WERI-Rb-1 (cell line): ENCODE data around the gene MSANTD1.

Experiments
- DNase-seq: peaks from one replicate; pipeline ENCODE4 v3.0.0-alpha.2; 2020
- H3K27ac ChIP-seq: fragments of 250-450 bp; sonication (Bioruptor Pico); 2 replicates; pipeline ENCODE4 v1.5.1; 2020; ENCODE audit warnings: mild to moderate bottlenecking, moderate library complexity
- H3K27me3 ChIP-seq: fragments of 250-450 bp; sonication (Bioruptor Pico); 2 replicates; pipeline ENCODE4 v1.5.1; 2021; ENCODE audit warnings: mild to moderate bottlenecking, low read depth, moderate library complexity; ENCODE audit not compliant: insufficient read depth, severe bottlenecking
- H3K36me3 ChIP-seq: fragments of 250-450 bp; sonication (Bioruptor Pico); 2 replicates; pipeline ENCODE4 v1.5.1; 2020; ENCODE audit warnings: mild to moderate bottlenecking, moderate library complexity
- H3K4me3 ChIP-seq: 2 replicates; pipeline ENCODE4 v1.5.1; 2011; ENCODE audit warnings: low read depth, mild to moderate bottlenecking, control low read depth, low read length
- H3K9me3 ChIP-seq: fragments of 250-450 bp; sonication (Bioruptor Pico); 2 replicates; pipeline ENCODE4 v1.5.1; 2021; ENCODE audit warnings: mild to moderate bottlenecking, moderate library complexity; ENCODE audit not compliant: severe bottlenecking
- TF ChIP-seq, protein P1 (sequence below): IDR thresholded peaks from 2 replicates; pipeline ENCODE4 v1.5.1; 2011; ENCODE audit warnings: low read depth, mild to moderate bottlenecking, control low read depth, inconsistent platforms, low read length

Gene MSANTD1

DNA sequence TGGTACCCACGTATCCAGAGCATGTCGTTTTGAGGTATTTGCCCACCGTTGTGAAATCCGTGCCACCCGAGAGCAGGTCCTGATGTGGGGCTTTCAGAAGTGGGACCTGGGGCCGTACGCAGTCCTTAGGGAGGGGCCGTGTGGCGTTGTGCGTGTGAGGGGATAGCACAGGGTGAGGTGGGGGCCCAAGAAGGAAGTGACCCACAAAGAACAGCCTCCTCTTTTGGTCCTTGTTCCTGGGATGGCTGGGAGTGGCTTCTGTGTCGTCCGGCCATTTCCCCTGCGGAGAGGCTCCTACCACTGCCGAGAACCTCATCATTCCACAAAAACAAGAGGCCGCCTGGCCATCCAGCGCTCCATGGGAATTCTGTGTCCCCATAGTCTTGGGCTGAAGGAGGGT is 17.0 kb upstream of the MSANTD1 start:
- Histone ChIP-seq H3K27ac (no peak overlapping the region), H3K27me3 (no peaks in the 10 kb centered on the region), H3K36me3 (peaks cover 79% of the 10 kb centered on the region), H3K9me3 (no peaks in the 10 kb centered on the region), H3K4me3 (no peak overlapping the region)
- DNase-seq, result no peak
- TF ChIP-seq, protein P1, sequence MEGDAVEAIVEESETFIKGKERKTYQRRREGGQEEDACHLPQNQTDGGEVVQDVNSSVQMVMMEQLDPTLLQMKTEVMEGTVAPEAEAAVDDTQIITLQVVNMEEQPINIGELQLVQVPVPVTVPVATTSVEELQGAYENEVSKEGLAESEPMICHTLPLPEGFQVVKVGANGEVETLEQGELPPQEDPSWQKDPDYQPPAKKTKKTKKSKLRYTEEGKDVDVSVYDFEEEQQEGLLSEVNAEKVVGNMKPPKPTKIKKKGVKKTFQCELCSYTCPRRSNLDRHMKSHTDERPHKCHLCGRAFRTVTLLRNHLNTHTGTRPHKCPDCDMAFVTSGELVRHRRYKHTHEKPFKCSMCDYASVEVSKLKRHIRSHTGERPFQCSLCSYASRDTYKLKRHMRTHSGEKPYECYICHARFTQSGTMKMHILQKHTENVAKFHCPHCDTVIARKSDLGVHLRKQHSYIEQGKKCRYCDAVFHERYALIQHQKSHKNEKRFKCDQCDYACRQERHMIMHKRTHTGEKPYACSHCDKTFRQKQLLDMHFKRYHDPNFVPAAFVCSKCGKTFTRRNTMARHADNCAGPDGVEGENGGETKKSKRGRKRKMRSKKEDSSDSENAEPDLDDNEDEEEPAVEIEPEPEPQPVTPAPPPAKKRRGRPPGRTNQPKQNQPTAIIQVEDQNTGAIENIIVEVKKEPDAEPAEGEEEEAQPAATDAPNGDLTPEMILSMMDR, result no peak

- Histone ChIP-seq H3K27me3 (no peaks in the 10 kb centered on the region), H3K4me3 (no peak overlapping the region), H3K27ac (no peak overlapping the region), H3K36me3 (peaks cover 84% of the 10 kb centered on the region), H3K9me3 (no peaks in the 10 kb centered on the region)
- TF ChIP-seq, protein P1, result no peak
- DNase-seq, result no peak
These were observed 16.1 kb upstream of the MSANTD1 start for GRCh38 chr4:3232871-3233271.

- no peak for DNase-seq
- Histone ChIP-seq H3K9me3 (no peaks in the 10 kb centered on the region), H3K27ac (no peak overlapping the region), H3K4me3 (no peak overlapping the region), H3K36me3 (peaks cover 83% of the 10 kb centered on the region), H3K27me3 (no peaks in the 10 kb centered on the region)
- TF ChIP-seq, protein P1, result no peak
These were observed 15.4 kb upstream of the MSANTD1 start for GRCh38 chr4:3233391-3234071.

DNA sequence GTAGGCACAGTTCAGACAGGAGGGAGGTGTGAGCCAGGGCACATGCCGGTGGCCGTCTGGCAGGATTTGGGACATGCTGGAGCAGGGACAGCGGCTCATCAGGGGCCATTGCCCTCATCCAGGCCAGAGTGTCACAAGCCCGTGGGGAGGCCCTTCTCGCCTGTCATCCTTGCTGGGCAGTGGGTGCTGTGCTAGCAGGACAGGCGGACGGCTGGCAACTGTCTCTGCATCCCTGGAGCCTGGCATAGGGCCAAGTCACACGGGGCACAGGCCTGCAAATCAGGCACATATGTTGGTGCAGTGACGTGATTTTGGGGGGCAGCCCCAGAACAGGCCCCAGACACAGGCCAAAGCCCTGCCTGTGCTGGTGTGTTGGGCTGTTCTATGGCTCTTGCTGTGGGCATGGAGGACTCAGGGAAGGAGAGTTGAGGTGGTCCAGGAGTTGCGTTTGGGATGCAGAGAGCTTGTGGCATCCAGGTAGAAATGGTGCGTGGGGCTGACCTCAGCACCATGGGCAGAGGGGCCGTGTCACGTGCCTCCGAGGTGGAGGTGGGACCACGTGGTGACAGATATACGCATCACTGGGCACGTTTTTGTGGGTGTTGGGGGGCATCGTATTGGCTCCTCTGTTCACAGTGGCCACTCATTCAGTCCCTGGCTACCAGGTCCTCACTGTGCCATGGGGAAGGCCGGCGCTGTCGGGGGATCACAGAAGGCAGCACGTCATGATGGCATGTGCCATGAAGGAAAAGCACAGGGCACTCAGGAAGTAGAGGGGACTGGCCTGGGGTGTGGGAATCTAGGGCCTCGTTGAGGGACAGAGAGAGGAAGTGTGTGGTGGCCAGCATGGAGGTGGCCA is 14.6 kb upstream of the MSANTD1 start:
- TF ChIP-seq, protein P1, result no peak

DNA sequence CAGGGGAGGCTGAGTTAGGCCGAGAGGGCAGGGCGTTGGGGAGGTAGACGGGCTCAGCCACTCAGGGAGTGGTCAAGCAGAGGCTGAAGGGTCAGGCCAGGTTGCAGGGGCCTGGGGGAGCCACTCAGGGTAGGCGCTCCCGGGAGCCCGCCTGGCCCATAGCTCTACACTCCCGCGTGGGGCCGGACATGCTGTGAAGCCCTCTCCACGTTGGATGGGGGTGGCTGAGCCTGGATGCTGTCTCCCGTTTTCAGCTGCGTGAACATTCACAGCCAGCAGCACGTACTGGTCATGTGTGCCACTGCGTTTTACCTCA is 14.0 kb upstream of the MSANTD1 start:
- no peak overlapping the region for H3K4me3 ChIP-seq
- TF ChIP-seq, protein P1, result no peak
- H3K9me3 ChIP-seq, result no peaks in the 10 kb centered on the region
- no peaks in the 10 kb centered on the region for H3K27me3 ChIP-seq
- H3K27ac ChIP-seq, result no peak overlapping the region
- peaks cover 81% of the 10 kb centered on the region for H3K36me3 ChIP-seq
- no peak for DNase-seq

More for the DNA sequence above, 14.6 kb upstream of the MSANTD1 start:
- Histone ChIP-seq H3K4me3 (no peak overlapping the region), H3K27me3 (no peaks in the 10 kb centered on the region), H3K36me3 (peaks cover 81% of the 10 kb centered on the region), H3K9me3 (no peaks in the 10 kb centered on the region), H3K27ac (no peak overlapping the region)
- no peak for DNase-seq
